ENCODE results near the gene FLVCR2. TPM values are rescaled to one million over a fixed set of nuclear protein-coding genes. Genes with fewer than 3 reads are reported as not detected.

Gene FLVCR2
- total and polyA plus RNA-seq, 2 of the 13 experiments (the other 11 are each of a cell fraction or from before 2014, with no cell fraction given): 9.9 to 10.5 TPM

DNA sequence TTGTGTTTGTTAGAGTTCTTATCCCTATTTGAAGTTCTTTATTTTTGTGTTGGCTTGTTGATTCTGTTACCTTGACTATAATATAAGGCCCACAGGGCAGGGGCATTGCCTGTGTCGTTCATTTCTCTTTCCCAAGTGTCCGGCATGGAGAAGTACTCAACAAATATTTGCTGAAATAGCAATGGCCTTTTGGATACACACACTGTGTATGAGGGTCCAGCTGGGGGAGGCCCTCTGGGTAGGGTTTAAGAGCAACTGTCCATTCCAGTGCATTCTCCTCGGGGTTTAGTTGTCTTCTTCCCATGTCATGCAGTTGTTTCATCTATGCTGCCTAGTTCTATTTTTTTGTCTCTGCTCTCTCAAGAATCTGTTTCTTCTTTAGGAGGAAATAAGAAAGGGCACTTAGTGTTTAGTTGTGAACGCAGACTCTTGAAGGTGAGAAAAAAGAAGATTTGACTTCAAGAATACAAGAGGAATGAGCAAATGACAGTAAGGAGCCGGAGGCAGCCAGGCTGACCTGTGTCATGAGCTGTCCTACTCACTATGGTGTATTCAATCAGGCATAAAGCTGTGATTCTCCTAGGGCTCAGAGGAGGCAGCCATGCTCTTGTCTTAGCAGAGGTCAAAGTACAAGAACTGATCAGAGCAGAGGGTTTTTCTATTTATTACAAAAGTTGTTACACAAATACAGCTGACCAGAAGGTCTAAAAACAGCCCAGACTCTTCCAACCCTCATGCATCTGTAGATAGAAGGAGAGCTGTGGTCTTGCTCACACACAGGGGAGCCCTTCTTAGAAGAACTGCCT is 72.0 kb downstream of the FLVCR2 start (continued):
- no peak for TF ChIP-seq HOXD1 (CRISPR knock-in tag; IDR thresholded peaks at IDR 0.05)
- TF ChIP-seq ZBTB25 (CRISPR knock-in tag; IDR thresholded peaks at IDR 0.05): 0 out of 2 replicates have a peak, but pooled peaks have one; percentile 74
- no peak for TF ChIP-seq GTF2F1 (IDR thresholded peaks at IDR 0.05; ENCODE audit: low read length)
- peak; percentile 96 for TF ChIP-seq TFAP4 (IDR thresholded peaks at IDR 0.05; ENCODE audit: borderline replicate concordance, low read depth)
- peak; percentile 72 for TF ChIP-seq ZNF609 (CRISPR knock-in tag; IDR thresholded peaks at IDR 0.05; ENCODE audit: borderline replicate concordance)
- TF ChIP-seq BCL6 (CRISPR knock-in tag; IDR thresholded peaks at IDR 0.05): peak; percentile 57
- no peak for TF ChIP-seq NBN (conservative IDR thresholded peaks at IDR 0.05)
- no peak for TF ChIP-seq ZZZ3 (CRISPR knock-in tag; IDR thresholded peaks at IDR 0.05; ENCODE audit: borderline replicate concordance)
- TF ChIP-seq ZNF724P (CRISPR knock-in tag; IDR thresholded peaks at IDR 0.05; ENCODE audit: borderline replicate concordance): no peak
- TF ChIP-seq, protein P1, sequence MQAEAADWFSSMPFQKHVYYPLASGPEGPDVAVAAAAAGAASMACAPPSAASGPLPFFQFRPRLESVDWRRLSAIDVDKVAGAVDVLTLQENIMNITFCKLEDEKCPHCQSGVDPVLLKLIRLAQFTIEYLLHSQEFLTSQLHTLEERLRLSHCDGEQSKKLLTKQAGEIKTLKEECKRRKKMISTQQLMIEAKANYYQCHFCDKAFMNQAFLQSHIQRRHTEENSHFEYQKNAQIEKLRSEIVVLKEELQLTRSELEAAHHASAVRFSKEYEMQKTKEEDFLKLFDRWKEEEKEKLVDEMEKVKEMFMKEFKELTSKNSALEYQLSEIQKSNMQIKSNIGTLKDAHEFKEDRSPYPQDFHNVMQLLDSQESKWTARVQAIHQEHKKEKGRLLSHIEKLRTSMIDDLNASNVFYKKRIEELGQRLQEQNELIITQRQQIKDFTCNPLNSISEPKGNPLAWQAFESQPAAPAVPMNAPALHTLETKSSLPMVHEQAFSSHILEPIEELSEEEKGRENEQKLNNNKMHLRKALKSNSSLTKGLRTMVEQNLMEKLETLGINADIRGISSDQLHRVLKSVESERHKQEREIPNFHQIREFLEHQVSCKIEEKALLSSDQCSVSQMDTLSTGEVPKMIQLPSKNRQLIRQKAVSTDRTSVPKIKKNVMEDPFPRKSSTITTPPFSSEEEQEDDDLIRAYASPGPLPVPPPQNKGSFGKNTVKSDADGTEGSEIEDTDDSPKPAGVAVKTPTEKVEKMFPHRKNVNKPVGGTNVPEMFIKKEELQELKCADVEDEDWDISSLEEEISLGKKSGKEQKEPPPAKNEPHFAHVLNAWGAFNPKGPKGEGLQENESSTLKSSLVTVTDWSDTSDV (CRISPR knock-in tag; IDR thresholded peaks at IDR 0.05): no peak
- TF ChIP-seq JUNB (CRISPR knock-in tag; IDR thresholded peaks at IDR 0.05; ENCODE audit: borderline replicate concordance): no peak
- TF ChIP-seq ZBTB43 (CRISPR knock-in tag; conservative IDR thresholded peaks at IDR 0.05): 0 out of 2 replicates have a peak, but pooled peaks have one; percentile 41
- no peak for TF ChIP-seq ZNF850 (CRISPR knock-in tag; conservative IDR thresholded peaks at IDR 0.05)
- TF ChIP-seq ZNF563 (CRISPR knock-in tag; IDR thresholded peaks at IDR 0.05): no peak
- TF ChIP-seq, protein P2, sequence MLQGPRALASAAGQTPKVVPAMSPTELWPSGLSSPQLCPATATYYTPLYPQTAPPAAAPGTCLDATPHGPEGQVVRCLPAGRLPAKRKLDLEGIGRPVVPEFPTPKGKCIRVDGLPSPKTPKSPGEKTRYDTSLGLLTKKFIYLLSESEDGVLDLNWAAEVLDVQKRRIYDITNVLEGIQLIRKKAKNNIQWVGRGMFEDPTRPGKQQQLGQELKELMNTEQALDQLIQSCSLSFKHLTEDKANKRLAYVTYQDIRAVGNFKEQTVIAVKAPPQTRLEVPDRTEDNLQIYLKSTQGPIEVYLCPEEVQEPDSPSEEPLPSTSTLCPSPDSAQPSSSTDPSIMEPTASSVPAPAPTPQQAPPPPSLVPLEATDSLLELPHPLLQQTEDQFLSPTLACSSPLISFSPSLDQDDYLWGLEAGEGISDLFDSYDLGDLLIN (CRISPR knock-in tag; IDR thresholded peaks at IDR 0.05; ENCODE audit: borderline replicate concordance): no peak
- TF ChIP-seq ZFP62 (CRISPR knock-in tag; IDR thresholded peaks at IDR 0.05): no peak
- peak; percentile 56; the same call in 1 of the 2 replicates for TF ChIP-seq HDAC1 (CRISPR knock-in tag; IDR thresholded peaks at IDR 0.05)

Measured in HepG2 (cell line).